SU-DHL-6 (cell line): ENCODE data around the gene SF3A1.

Experiments
- H2AFZ ChIP-seq: fragments of 200-600 bp; sonication (generic); 2 replicates; pipeline ENCODE4 v1.6.1; 2014; ENCODE audit warnings: low read depth, mild to moderate bottlenecking, moderate library complexity, mixed read lengths, antibody characterized with exemption, low read length; ENCODE audit not compliant: severe bottlenecking
- H3F3A ChIP-seq: fragments of 200-600 bp; shearing (Covaris generic); 2 replicates; pipeline ENCODE4 v1.6.0; 2016; ENCODE audit warnings: antibody characterized with exemption, mild to moderate bottlenecking; ENCODE audit not compliant: insufficient read depth
- H3K27ac ChIP-seq: fragments of 200-600 bp; sonication (generic); 2 replicates; pipeline ENCODE4 v1.5.1; 2016; ENCODE audit warnings: low read depth, mild to moderate bottlenecking, low read length, moderate library complexity, mixed read lengths
- H3K27me3 ChIP-seq: fragments of 200-600 bp; sonication (generic), shearing (Covaris generic); 2 replicates; pipeline ENCODE4 v1.6.0; 2014; ENCODE audit warnings: mild to moderate bottlenecking, low read length
- H3K36me3 ChIP-seq: fragments of 200-600 bp; sonication (generic); 2 replicates; pipeline ENCODE4 v1.6.1; 2014; ENCODE audit warnings: mild to moderate bottlenecking, low read length, mixed read lengths
- H3K4me2 ChIP-seq: fragments of 300-600, 200-600 bp; shearing (Covaris generic), sonication (generic); 2 replicates; pipeline ENCODE4 v1.6.0; 2014; ENCODE audit warnings: low read length, low read depth, mild to moderate bottlenecking; ENCODE audit not compliant: poor library complexity, severe bottlenecking
- H3K4me3 ChIP-seq: fragments of 200-600 bp; sonication (generic); 2 replicates; pipeline ENCODE4 v1.5.1; 2014; ENCODE audit warnings: antibody characterized with exemption, low read length, mild to moderate bottlenecking, mixed read lengths; ENCODE audit not compliant: insufficient read depth, poor library complexity, severe bottlenecking
- H3K79me2 ChIP-seq: fragments of 200-600 bp; sonication (generic); 2 replicates; pipeline ENCODE4 v1.6.1; 2014; ENCODE audit warnings: mild to moderate bottlenecking, low read length, moderate library complexity; ENCODE audit not compliant: insufficient read depth
- H3K9ac ChIP-seq: fragments of 200-600 bp; sonication (generic); 2 replicates; pipeline ENCODE4 v1.7.0; 2014; ENCODE audit warnings: mild to moderate bottlenecking, low read length
- H3K9me2 ChIP-seq: fragments of 200-600 bp; sonication (generic); replicated peaks from 2 replicates; pipeline ENCODE4 v1.6.1; 2014; ENCODE audit warnings: low read length; ENCODE audit not compliant: insufficient read depth
- H3K9me3 ChIP-seq: fragments of 200-600 bp; sonication (generic); 2 replicates; pipeline ENCODE4 v1.6.1; 2014; ENCODE audit warnings: low read length, mixed read lengths; ENCODE audit not compliant: insufficient read depth
- H4K20me1 ChIP-seq: fragments of 200-600 bp; sonication (generic); 2 replicates; pipeline ENCODE4 v1.6.1; 2014; ENCODE audit warnings: low read depth, mild to moderate bottlenecking, antibody characterized with exemption, low read length, moderate library complexity, mixed read lengths
- EZH2phosphoT487 ChIP-seq: fragments of 200-600 bp; sonication (generic), shearing (Covaris generic); conservative IDR thresholded peaks from 2 replicates; pipeline ENCODE4 v1.6.1; 2018; ENCODE audit warnings: mild to moderate bottlenecking, antibody characterized with exemption, low read length, moderate library complexity, mixed read lengths
- TF ChIP-seq, protein P1 (sequence below): fragments of 200-600 bp; sonication (generic); IDR thresholded peaks from one replicate; pipeline ENCODE4 v1.5.1; 2017; ENCODE audit warnings: antibody characterized with exemption, mild to moderate bottlenecking, low read length, moderate library complexity; ENCODE audit not compliant: insufficient read depth, poor library complexity, severe bottlenecking

Gene SF3A1

GRCh38 chr22:30362651-30363281 lies 6.1 kb upstream of the SF3A1 start:
- no peaks in the 10 kb centered on the region for H3K27me3 ChIP-seq
- TF ChIP-seq, protein P1, sequence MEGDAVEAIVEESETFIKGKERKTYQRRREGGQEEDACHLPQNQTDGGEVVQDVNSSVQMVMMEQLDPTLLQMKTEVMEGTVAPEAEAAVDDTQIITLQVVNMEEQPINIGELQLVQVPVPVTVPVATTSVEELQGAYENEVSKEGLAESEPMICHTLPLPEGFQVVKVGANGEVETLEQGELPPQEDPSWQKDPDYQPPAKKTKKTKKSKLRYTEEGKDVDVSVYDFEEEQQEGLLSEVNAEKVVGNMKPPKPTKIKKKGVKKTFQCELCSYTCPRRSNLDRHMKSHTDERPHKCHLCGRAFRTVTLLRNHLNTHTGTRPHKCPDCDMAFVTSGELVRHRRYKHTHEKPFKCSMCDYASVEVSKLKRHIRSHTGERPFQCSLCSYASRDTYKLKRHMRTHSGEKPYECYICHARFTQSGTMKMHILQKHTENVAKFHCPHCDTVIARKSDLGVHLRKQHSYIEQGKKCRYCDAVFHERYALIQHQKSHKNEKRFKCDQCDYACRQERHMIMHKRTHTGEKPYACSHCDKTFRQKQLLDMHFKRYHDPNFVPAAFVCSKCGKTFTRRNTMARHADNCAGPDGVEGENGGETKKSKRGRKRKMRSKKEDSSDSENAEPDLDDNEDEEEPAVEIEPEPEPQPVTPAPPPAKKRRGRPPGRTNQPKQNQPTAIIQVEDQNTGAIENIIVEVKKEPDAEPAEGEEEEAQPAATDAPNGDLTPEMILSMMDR = no peak
- no peak overlapping the region for H3K9ac ChIP-seq
- no peaks in the 10 kb centered on the region for H3K79me2 ChIP-seq
- H3K4me2 ChIP-seq = no peak overlapping the region
- H3K9me3 ChIP-seq = no peaks in the 10 kb centered on the region
- no peaks in the 10 kb centered on the region for H3K36me3 ChIP-seq
- H4K20me1 ChIP-seq = no peaks in the 10 kb centered on the region
- no peak overlapping the region for H3K4me3 ChIP-seq
- no peaks in the 10 kb centered on the region for H3F3A ChIP-seq
- no peak overlapping the region for H2AFZ ChIP-seq
- H3K9me2 ChIP-seq = no peaks in the 10 kb centered on the region
- H3K27ac ChIP-seq = no peak overlapping the region

DNA sequence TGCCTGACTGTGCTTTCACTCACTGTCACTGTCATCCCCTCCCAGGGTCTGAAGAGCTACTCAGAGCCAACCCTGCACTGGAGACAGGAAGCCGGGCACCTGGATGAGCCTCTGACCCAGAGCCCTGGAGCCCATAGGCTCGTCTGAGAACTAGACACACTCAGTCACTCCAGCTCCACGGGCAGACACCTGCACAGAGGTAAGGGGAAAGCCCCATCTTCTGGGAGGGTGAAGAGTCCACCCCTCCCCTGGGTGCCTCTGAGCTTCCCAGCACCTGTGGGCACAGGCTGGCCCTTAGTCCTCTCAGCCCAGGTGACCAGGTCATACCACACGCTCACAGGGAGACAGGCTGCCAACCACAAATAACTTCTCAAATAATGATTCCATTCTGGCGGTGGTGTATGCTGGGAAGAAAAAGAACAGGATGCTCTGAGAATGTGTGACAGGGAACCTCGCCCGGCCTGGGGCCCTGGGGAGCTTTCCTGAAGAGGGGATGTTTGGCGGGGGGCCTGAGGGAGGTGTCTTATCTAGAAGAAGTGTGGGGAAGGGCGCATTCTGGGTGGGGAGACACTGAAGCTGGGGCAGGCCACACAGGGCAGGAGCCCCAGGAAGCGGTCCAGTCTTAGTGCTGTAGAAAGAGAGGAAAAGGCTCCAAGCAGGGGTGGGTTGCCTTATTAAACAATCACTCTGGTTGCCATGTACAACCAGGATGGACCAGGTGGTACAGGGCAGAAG lies 5.4 kb upstream of the SF3A1 start:
- Histone ChIP-seq H2AFZ (no peak overlapping the region), H3F3A (no peaks in the 10 kb centered on the region), H3K9me2 (no peaks in the 10 kb centered on the region), H4K20me1 (no peaks in the 10 kb centered on the region), H3K79me2 (no peaks in the 10 kb centered on the region), H3K9ac (no peak overlapping the region), H3K27me3 (no peaks in the 10 kb centered on the region), H3K27ac (no peak overlapping the region), H3K9me3 (no peaks in the 10 kb centered on the region), H3K4me3 (no peak overlapping the region), H3K4me2 (no peak overlapping the region), H3K36me3 (no peaks in the 10 kb centered on the region)
- no peak for TF ChIP-seq EZH2phosphoT487
- TF ChIP-seq, protein P1 = no peak

DNA sequence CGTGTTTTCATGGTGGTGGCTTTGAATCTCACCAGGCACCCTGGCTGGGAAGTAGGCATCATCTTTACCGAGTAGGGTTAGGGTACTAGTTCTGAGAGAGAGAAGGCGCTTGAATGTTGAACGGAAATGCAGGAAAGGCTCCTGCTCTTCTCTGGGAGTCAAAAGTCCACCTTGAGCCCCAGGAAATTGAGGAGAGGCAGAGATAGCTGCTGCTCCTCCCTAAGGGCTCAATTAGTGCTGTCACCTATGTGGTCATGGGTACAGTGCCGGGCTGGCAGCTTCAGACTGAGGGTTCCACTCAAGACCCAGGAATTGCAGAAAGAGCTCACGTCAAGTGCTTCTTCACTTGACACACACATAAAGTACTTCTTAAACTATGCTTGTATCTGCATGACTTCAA lies 1.8 kb upstream of the SF3A1 start:
- no peak for TF ChIP-seq EZH2phosphoT487
- TF ChIP-seq, protein P1 = no peak
- H4K20me1 ChIP-seq = peaks cover 2% of the 10 kb centered on the region; the same call in 1 of the 2 replicates
- H3K79me2 ChIP-seq = peaks cover 29% of the 10 kb centered on the region
- no peak overlapping the region for H3K4me2 ChIP-seq
- no peak overlapping the region for H3K27ac ChIP-seq
- no peaks in the 10 kb centered on the region for H3K9me3 ChIP-seq
- H2AFZ ChIP-seq = no peak overlapping the region
- H3K9me2 ChIP-seq = no peaks in the 10 kb centered on the region
- no peaks in the 10 kb centered on the region for H3K27me3 ChIP-seq
- no peaks in the 10 kb centered on the region for H3K36me3 ChIP-seq
- no peak overlapping the region for H3K9ac ChIP-seq
- no peaks in the 10 kb centered on the region for H3F3A ChIP-seq
- no peak overlapping the region for H3K4me3 ChIP-seq
